A673 (cell line): ENCODE measurements around the gene MAN1A2.

ENCODE experiments used
- EZH2 ChIP-seq: fragments of 200-600 bp; sonication (generic); IDR thresholded peaks from 2 replicates; pipeline ENCODE4 v1.6.1; 2017; ENCODE audit warnings: borderline replicate concordance, low read depth, mild to moderate bottlenecking, mixed read lengths, antibody characterized with exemption, low read length; ENCODE audit not compliant: poor library complexity, severe bottlenecking
- TF ChIP-seq, protein P1 (sequence below): fragments of 300-800, 200-600 bp; sonication (generic); conservative IDR thresholded peaks from 2 replicates; pipeline ENCODE4 v1.5.1; 2017; ENCODE audit warnings: low read depth, mild to moderate bottlenecking, antibody characterized with exemption, low read length, moderate library complexity, mixed read lengths

DNA sequence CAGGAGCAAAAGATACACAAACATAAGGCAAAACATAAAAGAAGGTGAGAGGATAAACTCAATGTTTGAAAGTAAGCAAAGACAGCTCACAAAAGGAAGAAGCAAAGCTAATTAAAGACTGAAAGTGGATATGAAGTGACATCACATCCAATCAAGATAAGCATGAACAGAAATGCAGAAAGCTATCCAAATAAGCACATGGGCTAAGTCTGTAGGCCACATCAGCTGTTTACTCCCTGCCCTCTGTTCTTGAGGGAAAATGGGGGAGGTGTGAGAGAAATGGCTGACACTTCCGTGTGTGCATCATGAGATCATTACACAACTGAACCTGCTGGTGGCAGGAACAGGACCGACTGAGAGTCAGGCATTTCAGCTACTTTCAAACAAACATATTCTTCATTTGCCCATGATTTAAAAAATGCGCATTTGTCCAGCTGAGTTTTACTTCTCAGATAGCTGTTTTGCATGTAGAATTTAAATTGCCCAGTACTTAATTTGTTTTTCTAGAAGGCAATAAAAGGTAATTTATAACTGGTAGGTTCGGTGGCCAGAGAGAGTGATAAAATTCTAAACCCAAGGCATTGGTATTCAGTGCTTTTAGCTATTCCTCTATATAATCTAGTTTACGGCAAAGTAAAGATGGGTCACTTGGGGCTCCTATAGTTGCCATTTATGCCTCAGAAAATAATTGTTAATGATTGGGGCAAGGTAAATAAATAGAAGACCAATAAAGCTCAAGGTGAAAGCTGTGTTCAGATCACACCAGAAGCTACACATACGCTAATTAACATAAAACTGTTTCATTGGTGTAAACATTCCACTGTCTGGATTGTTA lies 27.2 kb upstream of the MAN1A2 start:
- TF ChIP-seq, protein P1, sequence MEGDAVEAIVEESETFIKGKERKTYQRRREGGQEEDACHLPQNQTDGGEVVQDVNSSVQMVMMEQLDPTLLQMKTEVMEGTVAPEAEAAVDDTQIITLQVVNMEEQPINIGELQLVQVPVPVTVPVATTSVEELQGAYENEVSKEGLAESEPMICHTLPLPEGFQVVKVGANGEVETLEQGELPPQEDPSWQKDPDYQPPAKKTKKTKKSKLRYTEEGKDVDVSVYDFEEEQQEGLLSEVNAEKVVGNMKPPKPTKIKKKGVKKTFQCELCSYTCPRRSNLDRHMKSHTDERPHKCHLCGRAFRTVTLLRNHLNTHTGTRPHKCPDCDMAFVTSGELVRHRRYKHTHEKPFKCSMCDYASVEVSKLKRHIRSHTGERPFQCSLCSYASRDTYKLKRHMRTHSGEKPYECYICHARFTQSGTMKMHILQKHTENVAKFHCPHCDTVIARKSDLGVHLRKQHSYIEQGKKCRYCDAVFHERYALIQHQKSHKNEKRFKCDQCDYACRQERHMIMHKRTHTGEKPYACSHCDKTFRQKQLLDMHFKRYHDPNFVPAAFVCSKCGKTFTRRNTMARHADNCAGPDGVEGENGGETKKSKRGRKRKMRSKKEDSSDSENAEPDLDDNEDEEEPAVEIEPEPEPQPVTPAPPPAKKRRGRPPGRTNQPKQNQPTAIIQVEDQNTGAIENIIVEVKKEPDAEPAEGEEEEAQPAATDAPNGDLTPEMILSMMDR, result no peak
- no peak for TF ChIP-seq EZH2
